GM23248 (cell line): ENCODE results near the gene LARP6.

ENCODE experiments used
- EZH2 ChIP-seq: fragments of 200-600 bp; sonication (generic); IDR thresholded peaks from 2 replicates; pipeline ENCODE4 v1.6.1; 2018; ENCODE audit warnings: antibody characterized with exemption, mild to moderate bottlenecking; ENCODE audit not compliant: insufficient read depth, poor library complexity, severe bottlenecking
- EZH2phosphoT487 ChIP-seq: fragments of 200-600 bp; sonication (generic); IDR thresholded peaks from 2 replicates; pipeline ENCODE4 v1.6.1; 2018; ENCODE audit warnings: antibody characterized with exemption, moderate library complexity, mild to moderate bottlenecking, low read depth; ENCODE audit not compliant: insufficient read depth

- TF ChIP-seq EZH2, result no peak
- TF ChIP-seq EZH2phosphoT487, result no peak
Observed at GRCh38 chr15:70837476-70837875, 16.5 kb downstream of the LARP6 start.
